PFSK-1 (cell line): Measurements from ENCODE around the gene TPGS2.

Source experiments
- FOXP2 ChIP-seq: optimal IDR thresholded peaks from 2 replicates; pipeline ENCODE3; 2011; ENCODE audit warnings: borderline replicate concordance, control low read depth, inconsistent platforms; ENCODE audit not compliant: insufficient read depth; ENCODE audit errors: extremely low read length, extremely low read depth
- POLR2AphosphoS5 ChIP-seq: IDR thresholded peaks from 2 replicates; pipeline ENCODE4 v1.6.1; 2012; ENCODE audit warnings: low read depth, mild to moderate bottlenecking, control low read depth, low read length, moderate library complexity
- SIN3A ChIP-seq: IDR thresholded peaks from 2 replicates; pipeline ENCODE4 v1.6.1; 2012; ENCODE audit warnings: mild to moderate bottlenecking, low read length, moderate library complexity, borderline replicate concordance; ENCODE audit not compliant: insufficient read depth
- TAF1 ChIP-seq: IDR thresholded peaks from 2 replicates; pipeline ENCODE4 v1.6.1; 2012; ENCODE audit warnings: low read length, control low read depth, borderline replicate concordance; ENCODE audit not compliant: insufficient read depth
- TF ChIP-seq, protein P1 (sequence below), 2 experiments: IDR thresholded peaks; 2 replicates each; pipeline versions ENCODE4 v1.6.1 to v1.8.0; 2011 to 2012; ENCODE audit warnings: low read depth in 2 of 2, low read length in 2 of 2, control low read depth in 1 of 2, inconsistent platforms in 1 of 2, mild to moderate bottlenecking in 1 of 2, moderate library complexity in 1 of 2; ENCODE audit not compliant: insufficient read depth in 1 of 2

TPGS2 gene

DNA sequence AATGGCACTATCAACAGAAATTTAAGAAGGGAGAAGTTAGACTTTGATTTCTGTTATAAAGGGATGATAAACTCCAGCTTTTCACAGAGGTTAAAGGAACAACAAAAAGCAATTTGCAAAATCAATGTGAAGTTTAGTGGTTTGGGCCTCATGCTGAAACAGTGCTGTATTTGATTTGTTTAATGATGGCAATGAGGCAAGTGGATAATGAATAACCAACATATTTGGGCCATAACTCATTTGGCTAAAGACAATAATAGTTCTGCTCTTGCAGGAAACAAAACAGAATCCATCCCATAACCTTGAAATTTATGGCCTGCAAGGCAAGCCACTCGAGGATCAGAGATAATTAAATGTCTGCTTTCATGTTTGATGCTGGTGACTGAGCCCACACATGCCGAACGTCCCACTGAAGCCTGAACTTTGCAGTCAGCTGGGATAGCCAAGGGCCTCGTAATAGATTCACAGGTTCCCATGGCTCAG is 56.5 kb downstream of the TPGS2 start:
- TF ChIP-seq SIN3A (no peak), TAF1 (no peak), POLR2AphosphoS5 (no peak), FOXP2 (no peak)
- TF ChIP-seq, protein P1, sequence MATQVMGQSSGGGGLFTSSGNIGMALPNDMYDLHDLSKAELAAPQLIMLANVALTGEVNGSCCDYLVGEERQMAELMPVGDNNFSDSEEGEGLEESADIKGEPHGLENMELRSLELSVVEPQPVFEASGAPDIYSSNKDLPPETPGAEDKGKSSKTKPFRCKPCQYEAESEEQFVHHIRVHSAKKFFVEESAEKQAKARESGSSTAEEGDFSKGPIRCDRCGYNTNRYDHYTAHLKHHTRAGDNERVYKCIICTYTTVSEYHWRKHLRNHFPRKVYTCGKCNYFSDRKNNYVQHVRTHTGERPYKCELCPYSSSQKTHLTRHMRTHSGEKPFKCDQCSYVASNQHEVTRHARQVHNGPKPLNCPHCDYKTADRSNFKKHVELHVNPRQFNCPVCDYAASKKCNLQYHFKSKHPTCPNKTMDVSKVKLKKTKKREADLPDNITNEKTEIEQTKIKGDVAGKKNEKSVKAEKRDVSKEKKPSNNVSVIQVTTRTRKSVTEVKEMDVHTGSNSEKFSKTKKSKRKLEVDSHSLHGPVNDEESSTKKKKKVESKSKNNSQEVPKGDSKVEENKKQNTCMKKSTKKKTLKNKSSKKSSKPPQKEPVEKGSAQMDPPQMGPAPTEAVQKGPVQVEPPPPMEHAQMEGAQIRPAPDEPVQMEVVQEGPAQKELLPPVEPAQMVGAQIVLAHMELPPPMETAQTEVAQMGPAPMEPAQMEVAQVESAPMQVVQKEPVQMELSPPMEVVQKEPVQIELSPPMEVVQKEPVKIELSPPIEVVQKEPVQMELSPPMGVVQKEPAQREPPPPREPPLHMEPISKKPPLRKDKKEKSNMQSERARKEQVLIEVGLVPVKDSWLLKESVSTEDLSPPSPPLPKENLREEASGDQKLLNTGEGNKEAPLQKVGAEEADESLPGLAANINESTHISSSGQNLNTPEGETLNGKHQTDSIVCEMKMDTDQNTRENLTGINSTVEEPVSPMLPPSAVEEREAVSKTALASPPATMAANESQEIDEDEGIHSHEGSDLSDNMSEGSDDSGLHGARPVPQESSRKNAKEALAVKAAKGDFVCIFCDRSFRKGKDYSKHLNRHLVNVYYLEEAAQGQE (IDR thresholded peaks at IDR 0.05; ENCODE audit: insufficient read depth in 1 of 2, low read depth in 2 of 2, low read length in 2 of 2) = no peak

DNA sequence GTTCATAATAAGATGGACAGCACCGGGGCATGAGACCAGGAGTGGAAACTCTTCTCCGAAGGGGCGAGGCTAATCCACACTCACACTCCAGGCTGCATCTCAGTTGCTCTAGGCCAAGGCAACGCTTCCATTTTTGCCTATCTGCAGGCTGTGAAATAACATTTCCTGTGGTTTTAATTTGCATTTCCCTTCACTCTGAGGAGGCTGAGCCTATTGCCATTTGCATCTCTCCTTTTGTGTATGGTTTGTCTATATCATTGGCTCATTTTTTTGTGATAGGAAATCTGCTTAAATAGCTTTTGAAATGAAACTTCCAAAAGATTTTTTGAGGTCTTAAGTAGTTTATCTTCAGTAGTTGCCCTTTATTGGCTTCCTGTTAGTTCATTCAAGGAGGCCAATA is 57.6 kb downstream of the TPGS2 start:
- no peak for TF ChIP-seq SIN3A
- no peak for TF ChIP-seq FOXP2
- no peak for TF ChIP-seq POLR2AphosphoS5
- TF ChIP-seq TAF1 = no peak
- TF ChIP-seq, protein P1 (IDR thresholded peaks at IDR 0.05; ENCODE audit: insufficient read depth in 1 of 2, low read depth in 2 of 2, low read length in 2 of 2) = no peak

- TF ChIP-seq TAF1 (no peak), FOXP2 (no peak), SIN3A (no peak), POLR2AphosphoS5 (no peak)
- TF ChIP-seq, protein P1 (IDR thresholded peaks at IDR 0.05; ENCODE audit: insufficient read depth in 1 of 2, low read depth in 2 of 2, low read length in 2 of 2) = no peak
These were observed 58.4 kb downstream of the TPGS2 start for GRCh38 chr18:36770315-36770946.

DNA sequence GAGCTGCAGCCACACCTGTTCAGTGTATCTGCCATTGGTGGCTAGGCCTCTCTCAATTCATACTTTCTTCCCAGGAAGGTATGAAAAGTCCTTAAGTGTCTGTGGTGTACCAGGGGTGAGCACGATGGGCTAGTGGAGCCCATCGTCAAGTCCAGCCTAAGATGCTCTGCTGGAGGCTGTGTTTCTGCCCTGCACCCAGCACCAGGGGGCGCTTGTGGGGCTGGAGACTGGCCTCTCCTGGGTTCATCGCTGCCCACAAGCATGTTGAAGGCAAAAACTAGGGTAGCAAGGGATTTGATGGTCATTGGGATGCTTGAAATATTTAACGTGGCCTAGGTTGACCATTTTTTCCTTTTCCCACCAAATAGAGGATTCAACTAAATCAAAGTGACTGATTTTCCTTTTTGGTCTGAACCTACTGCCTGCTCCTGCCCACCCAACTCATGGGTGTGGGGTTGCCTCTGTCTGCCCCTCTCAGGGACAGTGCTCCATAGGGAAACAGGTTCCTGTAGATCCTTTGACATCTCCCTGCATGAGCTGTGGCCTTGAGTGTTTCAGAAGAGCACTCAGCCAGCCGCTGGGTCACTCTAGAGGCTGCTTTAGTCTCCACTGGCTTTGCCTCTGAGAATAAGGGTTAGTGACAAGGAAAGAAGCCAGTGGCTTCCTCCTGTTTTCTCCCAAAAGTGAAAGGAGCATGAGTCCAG is 59.0 kb downstream of the TPGS2 start:
- no peak for TF ChIP-seq SIN3A
- no peak for TF ChIP-seq TAF1
- TF ChIP-seq, protein P1 (IDR thresholded peaks at IDR 0.05; ENCODE audit: insufficient read depth in 1 of 2, low read depth in 2 of 2, low read length in 2 of 2) = no peak
